ENCODE measurements around the gene WWOX. TPM values are rescaled to one million over a fixed set of nuclear protein-coding genes. Genes with fewer than 3 reads are reported as not detected.

The WWOX gene
- total and polyA plus RNA-seq, 2 of the 13 experiments (the other 11 are each of a cell fraction or from before 2014, with no cell fraction given), result 9.1 to 37.4 TPM

- TF ChIP-seq HMG20A (CRISPR knock-in tag; IDR thresholded peaks at IDR 0.05; ENCODE audit: borderline replicate concordance), result no peak
- TF ChIP-seq KDM6A (CRISPR knock-in tag; IDR thresholded peaks at IDR 0.05; ENCODE audit: low read depth), result no peak
- TF ChIP-seq TRIM22 (IDR thresholded peaks at IDR 0.05), result no peak
- no peak for TF ChIP-seq PHB2 (IDR thresholded peaks at IDR 0.05; ENCODE audit: partially characterized antibody)
- TF ChIP-seq ARNT2 (CRISPR knock-in tag; IDR thresholded peaks at IDR 0.05; ENCODE audit: low read depth), result no peak
- peak; percentile 12; the same call in 1 of the 2 replicates for TF ChIP-seq PATZ1 (CRISPR knock-in tag; IDR thresholded peaks at IDR 0.05)
- TF ChIP-seq TIGD3 (CRISPR knock-in tag; IDR thresholded peaks at IDR 0.05; ENCODE audit: borderline replicate concordance), result no peak
Observed at GRCh38 chr16:78505036-78505435, 405.6 kb downstream of the WWOX start (continued).
